PFSK-1 (cell line): ENCODE results near the gene HTR2A.

Source experiments
- POLR2AphosphoS5 ChIP-seq: IDR thresholded peaks from 2 replicates; pipeline ENCODE4 v1.6.1; 2012; ENCODE audit warnings: low read depth, mild to moderate bottlenecking, control low read depth, low read length, moderate library complexity
- SIN3A ChIP-seq: IDR thresholded peaks from 2 replicates; pipeline ENCODE4 v1.6.1; 2012; ENCODE audit warnings: mild to moderate bottlenecking, low read length, moderate library complexity, borderline replicate concordance; ENCODE audit not compliant: insufficient read depth
- TAF1 ChIP-seq: IDR thresholded peaks from 2 replicates; pipeline ENCODE4 v1.6.1; 2012; ENCODE audit warnings: low read length, control low read depth, borderline replicate concordance; ENCODE audit not compliant: insufficient read depth

GRCh38 chr13:46803586-46803985 lies 93.3 kb downstream of the HTR2A start:
- TF ChIP-seq POLR2AphosphoS5 (no peak), SIN3A (no peak), TAF1 (no peak)
